Nephron progenitor cell (in vitro differentiated cells): ENCODE data around the gene PGPEP1.

ENCODE experiments used
- DNase-seq: peaks from one replicate; pipeline ENCODE4 v3.0.0; 2021
- H3K27ac Mint-ChIP-seq: 2 replicates; pipeline ENCODE4 v1.8.0; 2021; ENCODE audit warnings: mild to moderate bottlenecking, moderate library complexity, mixed read lengths
- H3K27me3 Mint-ChIP-seq: 2 replicates; pipeline ENCODE4 v1.8.0; 2021; ENCODE audit warnings: mild to moderate bottlenecking, low read depth, mixed read lengths; ENCODE audit not compliant: poor library complexity
- H3K36me3 Mint-ChIP-seq: 2 replicates; pipeline ENCODE4 v1.8.0; 2021; ENCODE audit warnings: low read depth, mixed read lengths
- H3K4me1 Mint-ChIP-seq: 2 replicates; pipeline ENCODE4 v1.8.0; 2021; ENCODE audit warnings: mixed read lengths
- H3K4me3 Mint-ChIP-seq: 2 replicates; pipeline ENCODE4 v1.8.0; 2021; ENCODE audit warnings: mild to moderate bottlenecking, moderate library complexity, mixed read lengths
- H3K9me3 Mint-ChIP-seq: 2 replicates; pipeline ENCODE4 v1.8.0; 2021; ENCODE audit warnings: mild to moderate bottlenecking, moderate library complexity, mixed read lengths
- CTCF ChIP-seq: fragments of 200-600 bp; sonication (generic); IDR thresholded peaks from 2 replicates; pipeline ENCODE4 v1.5.0; 2021; ENCODE audit warnings: antibody characterized with exemption

Gene PGPEP1

GRCh38 chr19:18332917-18333530 lies 7.4 kb upstream of the PGPEP1 start:
- no peak overlapping the region for H3K27ac Mint-ChIP-seq
- peaks cover 13% of the 10 kb centered on the region for H3K27me3 Mint-ChIP-seq

GRCh38 chr19:18333680-18334079 lies 6.7 kb upstream of the PGPEP1 start:
- H3K36me3 Mint-ChIP-seq = no peaks in the 10 kb centered on the region
- no peak overlapping the region for H3K4me3 Mint-ChIP-seq

More at GRCh38 chr19:18332917-18333530, 7.4 kb upstream of the PGPEP1 start:
- Mint-ChIP-seq H3K4me1 (peaks cover 29% of the 10 kb centered on the region), H3K4me3 (no peak overlapping the region), H3K36me3 (no peaks in the 10 kb centered on the region), H3K9me3 (no peaks in the 10 kb centered on the region)
- no peak for TF ChIP-seq CTCF
- no peak for DNase-seq

GRCh38 chr19:18336121-18336520 lies 4.3 kb upstream of the PGPEP1 start:
- H3K9me3 Mint-ChIP-seq = no peaks in the 10 kb centered on the region

More at GRCh38 chr19:18333680-18334079, 6.7 kb upstream of the PGPEP1 start:
- Mint-ChIP-seq H3K9me3 (no peaks in the 10 kb centered on the region), H3K4me1 (peaks cover 24% of the 10 kb centered on the region), H3K27me3 (peaks cover 18% of the 10 kb centered on the region), H3K27ac (no peak overlapping the region)
- TF ChIP-seq CTCF = no peak
- no peak for DNase-seq

GRCh38 chr19:18338541-18338940 lies 1.9 kb upstream of the PGPEP1 start:
- no peaks in the 10 kb centered on the region for H3K36me3 Mint-ChIP-seq
- DNase-seq = no peak
- peaks cover 37% of the 10 kb centered on the region for H3K27me3 Mint-ChIP-seq
- H3K27ac Mint-ChIP-seq = no peak overlapping the region
- H3K4me3 Mint-ChIP-seq = no peak overlapping the region
- no peaks in the 10 kb centered on the region for H3K9me3 Mint-ChIP-seq
- no peak for TF ChIP-seq CTCF
- H3K4me1 Mint-ChIP-seq = peaks cover 17% of the 10 kb centered on the region

More at GRCh38 chr19:18336121-18336520, 4.3 kb upstream of the PGPEP1 start:
- Mint-ChIP-seq H3K27me3 (peaks cover 29% of the 10 kb centered on the region), H3K36me3 (no peaks in the 10 kb centered on the region), H3K4me1 (peaks cover 13% of the 10 kb centered on the region), H3K27ac (no peak overlapping the region), H3K4me3 (no peak overlapping the region)
- TF ChIP-seq CTCF = no peak
- DNase-seq = no peak

GRCh38 chr19:18339723-18340122 lies 675 bp upstream of the PGPEP1 start:
- TF ChIP-seq CTCF = no peak
- Mint-ChIP-seq H3K27me3 (peaks cover 38% of the 10 kb centered on the region), H3K27ac (no peak overlapping the region), H3K9me3 (no peaks in the 10 kb centered on the region), H3K36me3 (no peaks in the 10 kb centered on the region), H3K4me3 (peak overlapping the region; percentile 86), H3K4me1 (peaks cover 28% of the 10 kb centered on the region)
- peak; percentile 25 for DNase-seq
